ENCODE results near the gene ACTG1.

The ACTG1 gene

DNA sequence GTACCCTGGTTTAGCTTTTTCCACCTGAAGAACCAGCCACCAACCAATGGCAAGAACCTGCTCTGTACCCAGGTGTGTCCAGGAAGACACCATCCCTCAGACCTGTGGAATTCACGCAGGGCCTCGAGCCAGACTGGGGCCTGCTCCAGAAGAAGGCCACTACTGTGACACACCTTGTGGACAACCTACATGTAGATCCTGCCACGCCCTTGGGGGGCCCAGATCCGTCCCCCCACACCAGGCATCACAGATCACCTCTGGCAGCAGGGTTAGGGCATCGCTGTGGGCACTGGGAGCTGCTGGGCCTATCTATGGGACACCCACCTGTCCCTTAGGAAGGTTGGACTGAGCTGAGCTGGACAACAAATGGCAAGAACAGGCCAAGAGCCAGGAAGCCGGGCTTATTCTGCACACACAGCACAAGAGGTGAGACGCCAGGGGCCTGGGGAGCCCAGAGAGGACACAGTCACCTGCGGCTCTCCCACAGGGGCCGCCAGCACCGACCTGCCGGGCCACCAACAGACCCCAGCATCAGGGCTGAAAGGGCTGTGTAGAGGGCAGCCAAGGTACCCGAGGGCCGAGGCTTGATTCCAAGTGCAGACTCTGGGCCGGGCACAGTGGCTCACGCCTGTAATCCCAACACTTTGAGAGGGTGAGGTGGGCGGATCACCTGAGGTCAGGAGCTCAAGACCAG, 31.8 kb upstream of the ACTG1 start:
- no peak for DNase-seq

DNA sequence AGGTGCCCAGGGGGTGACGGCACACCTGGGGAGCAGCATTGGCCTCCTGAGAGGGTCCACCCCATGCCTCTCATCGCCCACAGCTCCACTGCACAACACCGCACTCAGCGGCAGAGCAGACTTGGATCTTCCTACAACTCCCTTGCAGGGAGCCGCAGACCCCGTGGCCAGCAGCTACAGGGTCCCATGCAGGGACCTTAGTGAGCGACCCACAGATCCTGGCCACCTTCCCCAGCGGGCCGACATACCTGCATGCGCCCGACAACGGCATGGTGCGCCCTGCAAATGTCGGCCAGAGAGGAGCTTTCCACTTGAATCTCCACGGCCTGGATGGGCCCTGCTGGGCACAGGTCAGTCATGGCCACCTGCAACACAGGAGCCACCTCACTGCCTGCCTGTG, 31.2 kb upstream of the ACTG1 start:
- DNase-seq, result no peak

- no peak for DNase-seq
Observed at GRCh38 chr17:81543339-81543675, 30.7 kb upstream of the ACTG1 start.

- no peak for DNase-seq
Observed at GRCh38 chr17:81542431-81543338, 30.1 kb upstream of the ACTG1 start.

- no peak for DNase-seq
Observed at GRCh38 chr17:81541123-81541522, 28.5 kb upstream of the ACTG1 start.

DNA sequence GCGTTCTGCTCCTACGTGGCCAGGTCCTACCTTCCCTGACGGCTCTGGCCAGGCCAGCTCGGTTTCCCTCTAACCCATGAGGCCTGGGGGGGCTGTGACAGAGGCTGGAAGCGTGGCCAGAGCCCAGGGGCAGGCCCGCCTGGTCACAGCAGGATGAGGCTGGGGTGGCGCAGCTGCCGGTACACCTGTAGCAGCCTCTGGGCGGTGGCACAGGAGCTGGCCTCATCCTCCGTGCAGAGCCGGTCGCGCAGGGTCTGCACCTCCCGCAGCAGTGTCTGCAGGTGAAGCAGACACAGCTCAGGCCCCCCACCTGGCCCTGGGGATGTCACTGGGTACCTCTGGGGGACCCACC, 28.1 kb upstream of the ACTG1 start:
- DNase-seq, result no peak

GRCh38 chr17:81539961-81540675, 27.5 kb upstream of the ACTG1 start:
- no peak for DNase-seq

DNA sequence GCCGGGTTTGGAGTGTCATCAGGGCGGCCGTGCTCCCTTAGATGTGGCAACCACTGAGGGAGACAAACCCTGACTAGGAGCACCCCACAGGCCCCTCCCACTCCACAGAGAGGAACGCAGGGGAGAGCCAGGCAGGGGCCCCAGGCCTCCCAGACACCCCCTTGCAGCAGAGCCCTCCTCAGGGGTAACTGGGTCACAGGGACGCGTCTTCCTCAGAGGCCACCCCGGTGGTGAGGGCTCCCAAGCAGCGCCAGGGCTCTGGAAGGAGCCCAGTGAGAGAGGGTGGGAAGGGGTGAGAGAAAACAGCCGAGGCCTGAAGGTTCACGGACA, 26.9 kb upstream of the ACTG1 start:
- no peak for DNase-seq

- no peak for DNase-seq
Observed at GRCh38 chr17:81538651-81539570, 26.3 kb upstream of the ACTG1 start.

- DNase-seq, result no peak
Observed at GRCh38 chr17:81537856-81538555, 25.4 kb upstream of the ACTG1 start.

DNA sequence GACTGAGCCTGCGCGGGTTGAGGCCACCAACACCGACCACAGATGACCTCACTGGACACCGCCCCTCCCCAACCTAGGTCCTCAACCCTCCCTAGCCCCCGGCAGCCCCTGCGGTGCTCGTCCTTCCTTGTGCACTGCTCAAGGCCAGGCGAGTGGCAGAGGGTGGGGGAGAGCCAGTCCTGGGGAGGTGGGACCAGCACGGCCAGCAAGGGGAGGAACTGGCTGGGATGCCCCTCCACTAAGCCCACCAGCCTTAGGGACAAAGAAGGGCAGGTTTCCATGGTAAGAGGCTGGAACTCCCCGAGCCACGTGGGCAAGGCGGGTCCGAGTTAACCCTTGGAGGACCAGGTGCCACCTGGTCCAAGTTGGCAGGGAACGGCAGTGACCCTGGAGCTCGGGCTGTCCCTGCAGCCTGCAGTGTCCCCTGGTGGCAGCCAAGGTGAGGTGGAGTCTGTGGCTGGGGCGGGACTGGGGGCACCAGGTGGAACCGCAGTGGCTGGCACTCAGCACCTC, 24.8 kb upstream of the ACTG1 start:
- peak; percentile 56 for DNase-seq

- no peak for DNase-seq
Observed at GRCh38 chr17:81536299-81537290, 24.0 kb upstream of the ACTG1 start.

- no peak for DNase-seq
Observed at GRCh38 chr17:81535480-81536298, 23.1 kb upstream of the ACTG1 start.

DNA sequence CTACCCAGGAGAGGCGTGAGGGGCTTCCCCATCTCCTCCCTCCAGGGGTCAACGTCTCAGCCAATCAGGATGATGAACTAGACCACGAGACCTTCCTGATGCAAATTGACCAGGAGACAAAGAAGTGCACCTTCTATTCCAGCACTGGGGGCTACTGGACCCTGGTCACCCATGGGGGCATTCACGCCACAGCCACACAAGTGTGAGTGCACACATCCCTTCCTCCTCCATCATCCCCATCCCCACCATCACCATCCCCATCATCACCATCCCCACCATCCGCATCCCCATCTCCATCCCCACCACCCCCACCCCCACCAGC, 22.4 kb upstream of the ACTG1 start:
- no peak for DNase-seq

- DNase-seq, result no peak
Observed at GRCh38 chr17:81534157-81535006, 21.8 kb upstream of the ACTG1 start.

GRCh38 chr17:81533339-81534141, 20.9 kb upstream of the ACTG1 start:
- DNase-seq, result no peak

DNA sequence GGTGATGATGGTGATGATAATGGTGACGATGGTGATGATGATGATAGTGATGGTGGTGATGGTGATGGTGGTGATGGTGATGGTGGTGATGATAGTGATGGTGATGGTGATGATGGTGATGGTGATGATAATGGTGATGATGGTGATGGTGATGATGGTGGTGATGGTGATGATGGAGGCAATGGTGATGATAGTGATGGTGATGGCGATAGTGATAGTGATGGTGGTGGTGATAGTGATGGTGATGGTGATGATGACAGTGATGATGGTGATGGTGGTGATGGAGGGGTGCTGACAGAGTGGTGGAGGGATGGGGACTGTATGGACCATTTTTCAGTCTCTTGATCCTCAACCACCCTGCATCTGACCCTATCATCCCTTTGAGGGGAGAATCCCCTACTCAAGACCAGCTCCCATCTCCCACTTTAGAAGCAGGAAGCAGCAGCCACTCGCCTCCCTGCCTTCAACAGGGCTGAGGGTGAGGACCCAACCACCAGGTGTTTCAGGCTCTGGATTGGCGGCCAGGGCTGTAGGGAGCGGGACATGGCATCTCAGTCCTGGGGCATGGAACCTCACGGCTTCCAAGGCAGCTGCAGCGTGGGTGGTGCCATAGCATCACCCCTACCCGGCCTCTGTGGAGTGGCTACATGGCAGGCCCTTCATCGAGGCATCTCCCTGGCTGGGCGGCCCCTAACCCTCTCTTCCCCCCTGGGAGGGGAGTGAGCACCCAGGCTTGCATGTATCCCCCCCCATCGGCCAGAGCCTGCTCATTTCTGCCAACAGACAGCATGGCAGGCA, 20.1 kb upstream of the ACTG1 start:
- DNase-seq, result no peak

Measured in activated CD4-positive, alpha-beta T cell treated with anti-CD3 and anti-CD28 coated beads for 48 hours (primary cell).